ENCODE results near the gene GRB7.

- TF ChIP-seq POLR2A (IDR thresholded peaks at IDR 0.05): no peak
- TF ChIP-seq CTCF (IDR thresholded peaks at IDR 0.05): no peak
Observed at GRCh38 chr17:39739885-39740356, 2.2 kb downstream of the GRB7 start.

Data from uterus (tissue), 2 donors.